Mesenteric fat pad (tissue), 1 donor: ENCODE measurements around the gene IQCK. TPM values are rescaled to one million over a fixed set of nuclear protein-coding genes. Genes with fewer than 3 reads are reported as not detected.

ENCODE experiments used
- total RNA-seq: library from RNA; stranded (reverse); fragmentation: NEBNext Ultra II Directional; extraction: Animal tissue kit (Norgen Biotek cat#: 25700); gene quantifications from one replicate; pipeline ENCODE4 v1.2.1, GENCODE V29; 2021
- donor health status: DM: yes; HTN: yes; CAD: no.

The IQCK gene
- total RNA-seq, 1 donor from 2014 or later = 9.7 TPM

Other genes with a start within 250 kb of the IQCK start
- 55.9 TPM for gene GDE1, start 196.2 kb upstream of the IQCK start, total RNA-seq
- 12.7 TPM for gene CCP110, start 194.3 kb upstream of the IQCK start, total RNA-seq
- 61.2 TPM for gene VPS35L, start 162.6 kb upstream of the IQCK start, total RNA-seq
- gene KNOP1, start within 50 bp of the IQCK start, total RNA-seq = 14.3 TPM
- gene GPRC5B, start 166.6 kb downstream of the IQCK start, total RNA-seq = 33.1 TPM